Measurements from ENCODE around the gene FARP2.

The FARP2 gene

DNA sequence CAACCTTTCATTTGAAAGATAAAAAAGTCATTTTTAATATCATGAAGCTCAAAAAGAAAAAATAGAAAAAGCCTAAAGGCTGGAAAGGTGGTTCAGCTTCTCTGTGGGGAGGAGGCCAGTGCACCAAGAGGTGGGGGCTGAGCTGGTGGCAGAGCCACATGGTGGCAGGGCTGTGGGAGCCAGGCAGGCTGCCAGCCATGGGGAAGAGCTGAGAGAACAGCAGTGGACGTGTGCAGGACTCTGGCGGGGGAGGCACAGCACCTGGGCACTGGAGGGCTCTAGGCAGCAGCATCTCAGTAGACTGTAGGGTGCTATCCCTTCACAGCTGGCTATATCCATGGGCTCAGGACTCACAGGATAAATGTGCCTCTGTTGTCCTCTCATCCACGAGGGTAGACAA, 104.5 kb downstream of the FARP2 start:
- no peak for DNase-seq (ENCODE audit: low read depth)

- DNase-seq (ENCODE audit: low read depth), result no peak
Observed at GRCh38 chr2:241461693-241462677, 105.9 kb downstream of the FARP2 start.

- no peak for DNase-seq (ENCODE audit: low read depth)
Observed at GRCh38 chr2:241463276-241464135, 107.4 kb downstream of the FARP2 start.

- DNase-seq (ENCODE audit: low read depth), result no peak
Observed at GRCh38 chr2:241465543-241465942, 109.5 kb downstream of the FARP2 start.

- no peak for DNase-seq (ENCODE audit: low read depth)
Observed at GRCh38 chr2:241466230-241466629, 110.1 kb downstream of the FARP2 start.

- no peak for DNase-seq (ENCODE audit: low read depth)
Observed at GRCh38 chr2:241467777-241468475, 111.8 kb downstream of the FARP2 start.

- DNase-seq (ENCODE audit: low read depth), result no peak
Observed at GRCh38 chr2:241468476-241468781, 112.3 kb downstream of the FARP2 start.

- no peak for DNase-seq (ENCODE audit: low read depth)
Observed at GRCh38 chr2:241469746-241470145, 113.7 kb downstream of the FARP2 start.

DNA sequence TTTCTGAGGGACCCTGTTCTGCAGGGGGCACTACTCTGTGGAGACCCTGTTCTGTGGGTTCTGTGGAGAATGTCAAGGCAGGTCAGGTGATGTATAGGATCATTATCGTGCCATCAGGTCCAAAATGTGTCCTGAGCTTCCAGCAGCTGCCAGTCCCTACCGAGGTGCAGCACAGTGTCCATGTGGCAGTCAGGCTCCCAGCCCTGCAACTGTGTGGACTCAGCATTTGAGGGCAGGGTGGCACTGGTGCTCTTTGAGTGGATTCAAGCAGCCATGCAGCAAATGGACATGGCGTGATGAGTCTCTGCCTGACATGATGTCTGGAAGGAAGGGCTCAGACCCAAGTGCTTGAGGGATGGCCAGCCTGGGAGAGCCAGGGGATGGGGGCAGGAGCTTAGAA, 117.3 kb downstream of the FARP2 start:
- no peak for DNase-seq (ENCODE audit: low read depth)

GRCh38 chr2:241475267-241475666, 119.2 kb downstream of the FARP2 start:
- no peak for DNase-seq (ENCODE audit: low read depth)

DNA sequence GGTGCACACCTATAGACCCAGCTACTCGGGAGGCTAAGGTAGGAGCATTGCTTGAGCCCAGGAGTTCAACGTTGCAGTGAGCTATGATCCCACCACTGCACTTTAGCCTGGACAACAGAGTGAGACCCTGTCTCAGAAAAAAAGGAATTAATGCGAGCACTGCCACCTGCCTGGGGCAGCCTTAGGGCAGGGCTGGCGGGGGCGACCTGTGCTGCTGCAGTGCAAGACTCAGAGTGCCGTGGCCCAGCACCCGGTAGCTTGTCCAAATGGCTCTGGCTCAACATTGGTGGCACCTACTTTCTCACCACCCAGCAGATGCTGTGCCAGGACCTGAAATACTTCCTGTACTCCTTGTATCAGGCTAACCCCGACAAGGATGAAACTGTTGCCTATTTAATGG, 122.1 kb downstream of the FARP2 start:
- no peak for DNase-seq (ENCODE audit: low read depth)

GRCh38 chr2:241479026-241479898, 123.2 kb downstream of the FARP2 start:
- no peak for DNase-seq (ENCODE audit: low read depth)

DNA sequence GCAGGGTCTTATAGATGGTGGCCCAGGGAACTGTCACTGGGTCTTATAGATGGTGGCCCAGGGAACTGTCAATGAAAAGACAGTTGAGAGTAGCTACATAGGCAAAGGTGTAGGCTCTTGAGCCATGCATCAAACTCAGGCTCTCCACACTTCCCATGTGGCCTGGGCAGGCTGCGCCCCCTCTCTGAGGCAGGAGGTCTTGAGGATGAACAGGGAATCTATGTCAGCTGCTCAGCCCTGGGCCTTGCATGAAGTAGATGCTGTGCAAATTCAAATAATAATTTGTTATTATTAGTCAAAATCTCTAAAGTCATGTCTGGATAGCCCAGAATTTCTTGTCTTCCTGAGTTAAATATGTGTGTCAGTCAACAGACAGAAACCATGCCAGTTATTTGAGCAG, 125.6 kb downstream of the FARP2 start:
- DNase-seq (ENCODE audit: low read depth), result no peak

- DNase-seq (ENCODE audit: low read depth), result no peak
Observed at GRCh38 chr2:241482126-241482955, 126.3 kb downstream of the FARP2 start.

GRCh38 chr2:241483305-241483704, 127.2 kb downstream of the FARP2 start:
- DNase-seq (ENCODE audit: low read depth), result no peak

DNA sequence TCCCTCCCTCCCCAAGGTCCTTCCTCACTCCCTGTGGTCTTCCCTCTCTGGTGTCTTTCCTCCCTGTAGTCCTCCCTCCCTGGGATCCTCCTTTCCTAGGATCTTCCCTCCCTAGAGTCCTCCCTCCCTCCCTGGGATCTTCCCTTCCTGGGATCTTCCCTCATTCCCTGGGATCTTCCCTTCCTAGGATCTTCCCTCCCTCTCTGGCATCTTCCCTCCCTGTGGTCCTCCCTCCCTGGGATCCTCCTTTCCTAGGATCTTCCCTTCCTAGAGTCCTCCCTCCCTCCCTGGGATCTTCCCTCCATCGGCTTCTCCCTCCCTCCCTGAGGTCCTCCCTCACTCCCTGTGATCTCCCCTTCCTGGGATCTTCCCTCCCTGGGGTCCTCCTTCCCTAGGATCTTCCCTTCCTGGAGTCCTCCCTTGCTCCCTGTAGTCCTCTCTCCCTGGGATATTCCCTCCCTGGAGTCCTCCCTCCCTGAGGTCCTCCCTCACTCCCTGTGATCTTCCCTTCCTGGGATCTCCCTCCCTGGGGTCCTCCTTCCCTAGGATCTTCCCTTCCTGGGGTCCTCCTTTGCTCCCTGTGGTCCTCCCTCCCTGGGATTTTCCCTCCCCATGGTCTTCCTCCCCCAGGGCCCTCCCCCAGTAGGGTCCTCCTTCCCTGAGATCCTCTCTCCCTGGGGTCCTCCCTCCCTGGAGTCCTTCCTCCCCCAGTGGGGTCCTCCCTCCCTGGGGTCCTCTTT, 129.3 kb downstream of the FARP2 start:
- DNase-seq (ENCODE audit: low read depth), result no peak

GRCh38 chr2:241489088-241489487, 133.0 kb downstream of the FARP2 start:
- no peak for DNase-seq (ENCODE audit: low read depth)

DNA sequence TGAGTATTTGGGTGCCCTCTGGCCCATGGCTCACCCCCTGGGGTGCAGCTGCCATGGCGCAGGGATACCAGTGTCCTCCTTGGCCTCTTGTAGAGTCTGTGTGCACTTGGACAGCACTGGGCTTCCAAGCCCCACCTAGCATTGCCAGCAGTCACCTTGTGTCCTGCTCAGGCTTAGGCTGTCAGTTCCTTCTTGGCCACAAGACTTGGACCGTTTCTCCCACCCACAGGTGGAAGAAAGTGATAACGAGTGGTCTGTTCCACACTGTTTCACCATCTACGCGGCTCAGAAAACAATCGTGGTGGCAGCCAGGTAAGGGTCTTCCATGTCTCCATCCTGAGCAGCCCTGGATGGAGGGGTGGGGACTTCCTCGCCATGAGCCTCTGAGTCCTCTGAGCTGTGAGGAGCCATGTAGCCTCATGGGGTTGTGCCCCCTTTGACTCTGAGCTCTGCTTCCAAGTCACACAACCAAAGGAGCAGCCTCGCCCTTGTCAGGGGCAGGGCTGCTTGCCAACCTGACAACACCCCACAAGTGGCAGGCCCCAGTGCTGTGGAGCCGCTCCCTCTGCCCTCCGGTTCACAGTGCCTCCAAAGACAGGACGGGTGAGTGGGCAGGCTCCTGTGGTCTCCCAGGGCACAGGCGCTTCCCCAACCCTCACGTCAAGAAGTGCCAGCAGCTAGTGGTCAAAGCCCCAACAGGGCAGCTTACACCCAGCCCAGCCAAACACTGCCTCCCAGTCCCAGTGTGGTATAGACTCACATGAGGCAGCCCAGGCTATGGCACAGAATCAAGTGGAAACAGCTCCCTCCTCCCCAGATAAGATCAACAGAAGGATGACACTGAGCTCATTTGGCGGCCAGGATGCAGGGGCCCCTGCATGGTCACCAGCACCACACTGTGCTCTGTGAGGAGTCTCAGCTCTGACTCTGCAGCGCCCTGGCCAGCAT, 133.9 kb downstream of the FARP2 start:
- DNase-seq (ENCODE audit: low read depth), result no peak

Measured in T-helper 22 cell (primary cell).